Gastroesophageal sphincter (tissue), 4 donors: ENCODE results near the gene RPLP2. TPM values are rescaled to one million over a fixed set of nuclear protein-coding genes. Genes with fewer than 3 reads are reported as not detected.

Experiments
- ATAC-seq: fragments of 150-250 bp; one replicate; pipeline ENCODE4 v1.9.1; 2016; ENCODE audit warnings: mild to moderate bottlenecking, moderate library complexity
- H3K27ac ChIP-seq, 4 donors: fragments of 200-600 bp; sonication (generic) in 3 of 4; 1 replicate in 3 of 4; 2 replicates in 1 of 4; pipeline ENCODE4 v1.5.1; 2016 to 2019
- H3K27me3 ChIP-seq: fragments of 200-600 bp; sonication (generic); one replicate; pipeline ENCODE4 v1.5.1; 2019
- H3K36me3 ChIP-seq, 2 donors: fragments of 200-600 bp; sonication (generic); one replicate each; pipeline ENCODE4 v1.5.1; 2019; ENCODE audit warnings: control low read depth in 1 of 2
- H3K4me1 ChIP-seq, 3 donors: fragments of 200-600 bp; sonication (generic); 1 replicate in 2 of 3; 2 replicates in 1 of 3; pipeline ENCODE4 v1.5.1; 2016 to 2019; ENCODE audit warnings: control low read depth in 2 of 3
- H3K4me3 ChIP-seq, 2 donors: fragments of 200-600 bp; sonication (generic); one replicate each; pipeline ENCODE4 v1.5.1; 2019; ENCODE audit warnings: mild to moderate bottlenecking in 1 of 2, moderate library complexity in 1 of 2
- H3K9me3 ChIP-seq, 3 donors: fragments of 200-600 bp; sonication (generic); one replicate each; pipeline ENCODE4 v1.5.1; 2017 to 2019; ENCODE audit warnings: control low read depth in 2 of 3
- EP300 ChIP-seq: sonication (generic); formaldehyde crosslinking; IDR thresholded peaks from one replicate; pipeline ENCODE4 v1.6.1; 2017; ENCODE audit warnings: antibody characterized with exemption, mild to moderate bottlenecking
- POLR2A ChIP-seq, 2 donors: fragments of 450-650 bp; IDR thresholded peaks; one replicate each; pipeline ENCODE4 v1.6.1; 2017; ENCODE audit warnings: antibody characterized with exemption in 2 of 2, mild to moderate bottlenecking in 2 of 2, moderate library complexity in 1 of 2
- POLR2AphosphoS5 ChIP-seq: sonication (generic); formaldehyde crosslinking; IDR thresholded peaks from one replicate; pipeline ENCODE4 v1.6.1; 2017; ENCODE audit warnings: antibody characterized with exemption
- WGBS, 2 donors: methylation state at CpG; one replicate each; pipeline ENCODE4 v1.1.5; 2018; ENCODE audit warnings: low coverage in 1 of 2; 5-methylcytosine and 5-hydroxymethylcytosine counted together
- total RNA-seq, 4 donors: library from RNA; depleted of rRNA; stranded (reverse); fragments of >200 nt; gene quantifications; one replicate each; pipeline ENCODE4 v1.1.0, GENCODE V29; 2016
- TF ChIP-seq, protein P1 (sequence below), 4 experiments: fragments of 200-600 bp in 2 of 4; fragments of 450-650 bp in 2 of 4; sonication (generic) in 1 of 4; IDR thresholded peaks; one replicate each; pipeline ENCODE4 v1.5.1; 2017 to 2019; ENCODE audit warnings: antibody characterized with exemption in 4 of 4, mild to moderate bottlenecking in 2 of 4, moderate library complexity in 2 of 4

The RPLP2 gene
- total RNA-seq, 4 donors from 2014 or later, result 165 to 880 (median 462) TPM

GRCh38 chr11:837189-837989, 27.6 kb downstream of the RPLP2 start:
- TF ChIP-seq POLR2AphosphoS5, result peak; percentile 9
- TF ChIP-seq EP300, result no peak
- Histone ChIP-seq H3K27ac (peak overlapping the region in 2 of 4 donors; percentile 48 to 89), H3K27me3 (peaks cover 2% of the 10 kb centered on the region), H3K36me3 (peaks cover 0 to 50% of the 10 kb centered on the region in 2 donors), H3K9me3 (no peaks in the 10 kb centered on the region), H3K4me3 (no peak overlapping the region), H3K4me1 (peaks cover 6 to 90% (median 28%) of the 10 kb centered on the region in 3 donors)
- ATAC-seq, result no peak
- 0% methylated on average over 1 of the region's 22 CpGs; no CpG with 5 or more reads in 1 of the 2 donors for WGBS, 2 donors

- no CpG with 5 or more reads among the region's 8 CpGs for WGBS, 2 donors
- no peak for ATAC-seq
- H3K4me3 ChIP-seq, result no peak overlapping the region
- peaks cover 6 to 86% (median 26%) of the 10 kb centered on the region in 3 donors for H3K4me1 ChIP-seq
- no peak for TF ChIP-seq POLR2AphosphoS5
- no peak for TF ChIP-seq POLR2A (IDR thresholded peaks at IDR 0.05)
- TF ChIP-seq, protein P1, sequence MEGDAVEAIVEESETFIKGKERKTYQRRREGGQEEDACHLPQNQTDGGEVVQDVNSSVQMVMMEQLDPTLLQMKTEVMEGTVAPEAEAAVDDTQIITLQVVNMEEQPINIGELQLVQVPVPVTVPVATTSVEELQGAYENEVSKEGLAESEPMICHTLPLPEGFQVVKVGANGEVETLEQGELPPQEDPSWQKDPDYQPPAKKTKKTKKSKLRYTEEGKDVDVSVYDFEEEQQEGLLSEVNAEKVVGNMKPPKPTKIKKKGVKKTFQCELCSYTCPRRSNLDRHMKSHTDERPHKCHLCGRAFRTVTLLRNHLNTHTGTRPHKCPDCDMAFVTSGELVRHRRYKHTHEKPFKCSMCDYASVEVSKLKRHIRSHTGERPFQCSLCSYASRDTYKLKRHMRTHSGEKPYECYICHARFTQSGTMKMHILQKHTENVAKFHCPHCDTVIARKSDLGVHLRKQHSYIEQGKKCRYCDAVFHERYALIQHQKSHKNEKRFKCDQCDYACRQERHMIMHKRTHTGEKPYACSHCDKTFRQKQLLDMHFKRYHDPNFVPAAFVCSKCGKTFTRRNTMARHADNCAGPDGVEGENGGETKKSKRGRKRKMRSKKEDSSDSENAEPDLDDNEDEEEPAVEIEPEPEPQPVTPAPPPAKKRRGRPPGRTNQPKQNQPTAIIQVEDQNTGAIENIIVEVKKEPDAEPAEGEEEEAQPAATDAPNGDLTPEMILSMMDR (IDR thresholded peaks at IDR 0.05), result no peak
- no peak for TF ChIP-seq EP300
- peaks cover 0 to 50% of the 10 kb centered on the region in 2 donors for H3K36me3 ChIP-seq
- H3K9me3 ChIP-seq, result no peaks in the 10 kb centered on the region
- H3K27ac ChIP-seq, result peak overlapping the region in 1 of 4 donors; percentile 19
- no peaks in the 10 kb centered on the region for H3K27me3 ChIP-seq
Observed at GRCh38 chr11:837990-838307, 28.2 kb downstream of the RPLP2 start.

DNA sequence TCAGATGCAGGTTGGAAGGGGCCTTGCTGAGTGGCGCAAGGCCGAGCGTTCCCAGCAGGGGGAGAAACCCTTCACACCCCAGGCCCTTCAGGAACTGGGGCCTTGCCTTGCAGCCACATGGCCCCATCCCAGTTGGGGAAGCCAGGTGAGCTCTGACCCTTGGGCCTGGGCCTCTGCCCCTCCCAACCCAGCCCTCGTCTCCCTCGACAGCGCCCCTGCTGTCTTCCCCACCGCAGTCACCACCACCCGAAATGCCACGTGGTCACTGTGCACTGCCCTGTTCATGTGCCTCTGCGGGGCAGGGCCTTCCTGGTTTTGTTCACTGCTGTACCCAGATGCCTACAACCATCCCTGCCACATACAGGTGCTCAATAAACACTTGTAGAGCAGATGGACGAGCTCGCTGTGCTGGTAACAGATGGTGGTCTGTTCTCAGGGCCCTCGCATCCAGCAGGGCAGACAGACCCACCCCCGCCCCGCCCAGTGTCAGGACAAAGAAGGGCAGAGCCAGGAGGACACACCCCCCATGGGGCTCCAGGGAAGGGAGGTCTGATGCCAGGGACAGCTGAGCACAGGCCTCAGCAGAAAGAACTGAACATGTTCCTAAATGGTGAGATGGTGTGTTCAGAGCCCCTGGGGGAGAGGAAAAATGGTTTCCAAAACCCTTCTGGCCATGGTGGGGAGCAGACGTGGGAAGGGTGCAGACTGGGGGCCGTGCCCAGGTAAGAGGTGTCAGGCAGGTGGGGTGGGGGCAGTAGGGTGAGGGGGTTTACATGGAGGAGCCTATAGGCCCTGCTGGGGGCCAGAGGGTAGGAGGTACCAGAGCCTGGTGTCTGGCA, 28.9 kb downstream of the RPLP2 start:
- Histone ChIP-seq H3K27ac (peak overlapping the region in 2 of 4 donors; percentile 19 to 31), H3K4me3 (no peak overlapping the region), H3K36me3 (peaks cover 0 to 50% of the 10 kb centered on the region in 2 donors), H3K27me3 (no peaks in the 10 kb centered on the region), H3K4me1 (peaks cover 6 to 88% (median 23%) of the 10 kb centered on the region in 3 donors), H3K9me3 (no peaks in the 10 kb centered on the region)
- no peak for ATAC-seq
- 0 to 45% methylated on average over 1 to 4 of the region's 17 CpGs for WGBS, 2 donors
- TF ChIP-seq POLR2AphosphoS5 (no peak), POLR2A (IDR thresholded peaks at IDR 0.05) (no peak), EP300 (no peak)
- TF ChIP-seq, protein P1 (IDR thresholded peaks at IDR 0.05), result no peak

DNA sequence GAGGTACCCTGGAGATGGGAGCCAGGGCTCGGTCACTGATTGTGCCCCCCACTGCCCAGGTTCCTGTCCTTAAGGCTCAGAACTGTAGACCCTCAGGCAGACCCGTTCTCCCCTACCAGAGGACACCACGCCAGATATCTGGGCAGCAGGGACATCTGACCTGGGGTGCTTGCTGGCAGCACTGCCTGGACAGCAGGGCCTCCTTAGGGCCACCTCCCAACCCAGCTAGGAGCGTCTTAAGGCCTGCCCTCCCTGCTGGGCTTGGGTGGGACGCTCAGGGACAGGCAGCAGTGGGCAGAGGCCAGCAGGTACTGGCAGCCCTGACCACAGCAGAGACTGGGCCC, 29.5 kb downstream of the RPLP2 start:
- WGBS, 2 donors, result 83 to 100% methylated on average over 1 of the region's 5 CpGs
- H3K9me3 ChIP-seq, result no peaks in the 10 kb centered on the region
- H3K4me1 ChIP-seq, result peaks cover 6 to 88% (median 17%) of the 10 kb centered on the region in 3 donors
- no peaks in the 10 kb centered on the region for H3K27me3 ChIP-seq
- peak overlapping the region in 1 of 4 donors; percentile 31 for H3K27ac ChIP-seq
- TF ChIP-seq POLR2A (IDR thresholded peaks at IDR 0.05), result no peak
- no peak for TF ChIP-seq EP300
- TF ChIP-seq, protein P1 (IDR thresholded peaks at IDR 0.05), result no peak
- TF ChIP-seq POLR2AphosphoS5, result no peak
- no peak for ATAC-seq
- H3K4me3 ChIP-seq, result no peak overlapping the region
- H3K36me3 ChIP-seq, result peaks cover 0 to 50% of the 10 kb centered on the region in 2 donors

GRCh38 chr11:839875-840617, 30.3 kb downstream of the RPLP2 start:
- H3K27me3 ChIP-seq, result no peaks in the 10 kb centered on the region
- no peak for ATAC-seq
- peaks cover 0 to 50% of the 10 kb centered on the region in 2 donors for H3K36me3 ChIP-seq
- no CpG with 5 or more reads among the region's 25 CpGs for WGBS, 2 donors
- H3K4me1 ChIP-seq, result peaks cover 6 to 88% (median 13%) of the 10 kb centered on the region in 3 donors
- no peaks in the 10 kb centered on the region for H3K9me3 ChIP-seq
- H3K4me3 ChIP-seq, result peak overlapping the region in 1 of 2 donors; percentile 100
- TF ChIP-seq POLR2A (IDR thresholded peaks at IDR 0.05) (no peak), EP300 (no peak), POLR2AphosphoS5 (no peak)
- TF ChIP-seq, protein P1 (IDR thresholded peaks at IDR 0.05), result no peak
- H3K27ac ChIP-seq, result peak overlapping the region in 2 of 4 donors; percentile 44 to 92
